Endothelial cell of umbilical vein (primary cell): ENCODE results near the gene DUSP6. TPM values are rescaled to one million over a fixed set of nuclear protein-coding genes. Genes with fewer than 3 reads are reported as not detected.

Experiments
- BruUV-seq: library from RNA; stranded (reverse); fragments of 400-500 nt; replicated peaks from 2 replicates; lab custom pipeline; 2021; lab: Mats Ljungman, UMichigan
- CTCF ChIA-PET: fragments of 300-600, 350-600 bp; sonication (Branson Sonifier 250); formaldehyde crosslinking; loops from one replicate; lab custom pipeline; 2021; ENCODE audit warnings: antibody characterized with exemption, inconsistent platforms; lab: Charles Lee
- POLR2A ChIA-PET: fragments of 300-600, 350-600 bp; sonication (Branson Sonifier 250); formaldehyde crosslinking; loops from one replicate; lab custom pipeline; 2021; ENCODE audit warnings: antibody characterized with exemption, inconsistent platforms; lab: Charles Lee
- DNase-seq: peaks from one replicate; pipeline ENCODE4 v3.0.0-alpha.2; 2011; ENCODE audit warnings: low read depth, low spot score
- FAIRE-seq: peaks from 2 replicates; lab custom pipeline; 2011; peaks lifted over from hg19 to GRCh38; lab: Jason Lieb, UNC
- H2AFZ ChIP-seq: 2 replicates; pipeline ENCODE4 v1.6.0; 2012; ENCODE audit warnings: low read depth, low read length, control low read depth, inconsistent platforms
- H3K27ac ChIP-seq: 2 replicates; pipeline ENCODE4 v1.5.1; 2011; ENCODE audit warnings: low read depth, mild to moderate bottlenecking, control low read depth, low read length, moderate library complexity; ENCODE audit not compliant: insufficient read depth
- H3K27me3 ChIP-seq, 2 experiments: 2 replicates each; pipeline versions ENCODE4 v1.6.0 to v1.6.1; 2011; ENCODE audit warnings: low read length in 2 of 2, mixed read lengths in 1 of 2; ENCODE audit not compliant: control insufficient read depth in 2 of 2, insufficient read depth in 2 of 2
- H3K36me3 ChIP-seq, 2 experiments: 2 replicates in 1 of 2; 3 replicates in 1 of 2; pipeline ENCODE4 v1.5.1; 2011; ENCODE audit warnings: low read length in 2 of 2, mild to moderate bottlenecking in 1 of 2, moderate library complexity in 1 of 2; ENCODE audit not compliant: control insufficient read depth in 2 of 2, insufficient read depth in 2 of 2; ENCODE audit errors: extremely low read depth in 1 of 2
- H3K4me1 ChIP-seq: 3 replicates; pipeline ENCODE4 v1.5.1; 2011; ENCODE audit warnings: mild to moderate bottlenecking, low read length; ENCODE audit not compliant: control insufficient read depth, insufficient read depth; ENCODE audit errors: extremely low read depth
- H3K4me2 ChIP-seq: 2 replicates; pipeline ENCODE4 v1.6.1; 2011; ENCODE audit warnings: low read length, control low read depth, mixed read lengths; ENCODE audit not compliant: insufficient read depth
- H3K4me3 ChIP-seq, 3 experiments: fragments of 200-600 bp in 1 of 3; sonication (generic), shearing (Covaris generic) in 1 of 3; replicated peaks in 1 of 3; 2 replicates each; pipeline ENCODE4 v1.5.1; 2011 to 2016; ENCODE audit warnings: control low read depth in 3 of 3, low read length in 3 of 3, mild to moderate bottlenecking in 2 of 3, inconsistent platforms in 1 of 3, low read depth in 1 of 3, moderate library complexity in 1 of 3; ENCODE audit not compliant: insufficient read depth in 1 of 3
- H3K79me2 ChIP-seq: 2 replicates; pipeline ENCODE4 v1.6.0; 2012; ENCODE audit warnings: low read length, inconsistent platforms; ENCODE audit not compliant: control insufficient read depth, insufficient read depth
- H3K9ac ChIP-seq: replicated peaks from 2 replicates; pipeline ENCODE3; 2011; ENCODE audit warnings: low read length, control low read depth; ENCODE audit not compliant: insufficient read depth; ENCODE audit errors: extremely low read depth
- H3K9me1 ChIP-seq: replicated peaks from 3 replicates; pipeline ENCODE4 v1.6.0; 2011; ENCODE audit warnings: mild to moderate bottlenecking, low read length; ENCODE audit not compliant: control insufficient read depth, insufficient read depth; ENCODE audit errors: extremely low read depth
- H3K9me3 ChIP-seq: replicated peaks from 2 replicates; pipeline ENCODE4 v1.5.1; 2012; ENCODE audit warnings: low read length, inconsistent platforms; ENCODE audit not compliant: control insufficient read depth, insufficient read depth
- H4K20me1 ChIP-seq: replicated peaks from 2 replicates; pipeline ENCODE3; 2011; ENCODE audit warnings: mild to moderate bottlenecking, low read length; ENCODE audit not compliant: control insufficient read depth, insufficient read depth; ENCODE audit errors: extremely low read depth
- CTCF ChIP-seq, 2 donors: IDR thresholded peaks; 1 replicate in 1 of 2; 2 replicates in 1 of 2; pipeline ENCODE4 v1.5.1; 2011; ENCODE audit warnings: low read length in 2 of 2, mild to moderate bottlenecking in 2 of 2, moderate library complexity in 2 of 2, control low read depth in 1 of 2, inconsistent platforms in 1 of 2, low read depth in 1 of 2; ENCODE audit not compliant: insufficient read depth in 1 of 2; ENCODE audit errors: extremely low read depth in 1 of 2
- EZH2 ChIP-seq: IDR thresholded peaks from 2 replicates; pipeline ENCODE4 v1.6.1; 2012; ENCODE audit warnings: borderline replicate concordance, low read depth, mild to moderate bottlenecking, moderate library complexity, low read length, inconsistent platforms; ENCODE audit not compliant: severe bottlenecking
- FOS ChIP-seq: IDR thresholded peaks from 2 replicates; pipeline ENCODE4 v1.6.1; 2011; ENCODE audit warnings: mild to moderate bottlenecking, low read length, moderate library complexity, borderline replicate concordance; ENCODE audit not compliant: insufficient read depth
- GATA2 ChIP-seq: IDR thresholded peaks from 2 replicates; pipeline ENCODE4 v1.7.0; 2011; ENCODE audit warnings: low read depth, mild to moderate bottlenecking, moderate library complexity, mixed read lengths, low read length; ENCODE audit not compliant: insufficient read length, insufficient read depth
- JUN ChIP-seq: IDR thresholded peaks from 2 replicates; pipeline ENCODE4 v1.6.1; 2011; ENCODE audit warnings: borderline replicate concordance, low read depth; ENCODE audit not compliant: insufficient read length, insufficient read depth
- MAX ChIP-seq: IDR thresholded peaks from 2 replicates; pipeline ENCODE4 v1.6.1; 2011; ENCODE audit not compliant: insufficient read depth, insufficient read length
- MYC ChIP-seq: IDR thresholded peaks from one replicate; pipeline ENCODE4 v1.6.1; 2011; ENCODE audit warnings: mild to moderate bottlenecking, low read depth, low read length
- POLR2A ChIP-seq: IDR thresholded peaks from 2 replicates; pipeline ENCODE4 v1.6.1; 2012; ENCODE audit warnings: low read depth, mild to moderate bottlenecking, control low read depth, low read length
- POLR2AphosphoS5 ChIP-seq: IDR thresholded peaks from 2 replicates; pipeline ENCODE4 v1.6.1; 2012; ENCODE audit warnings: low read depth, mild to moderate bottlenecking, control low read depth, low read length, moderate library complexity; ENCODE audit not compliant: insufficient read depth
- dilution Hi-C: fragments of 300-500 bp; cut with MboI; formaldehyde crosslinking; loops from one replicate; pipeline ENCODE4 v1.15.0; 2019; ENCODE audit warnings: low sequenced_read_pairs; ENCODE audit not compliant: extremely low pct_ligation_motif_present
- intact Hi-C: fragments of 100-400 bp; cut with micrococcal nuclease; formaldehyde crosslinking; loops from one replicate; pipeline ENCODE4 v1.10.0; 2022
- polyA plus RNA-seq, 4 experiments: library from polyadenylated mRNA; depleted of rRNA in 3 of 4; stranded (reverse) in 3 of 4; unstranded in 1 of 4; fragments of >200 nt; gene quantifications; 2 replicates each; pipeline versions ENCODE4 v1.2.1 to v1.2.3, GENCODE V29; 2011 to 2012; ENCODE audit warnings: missing spikeins in 1 of 4
- total RNA-seq: library from RNA; stranded (reverse); gene quantifications from 2 replicates; pipeline ENCODE4 v1.2.3, GENCODE V29; 2021

Gene DUSP6
- total and polyA plus RNA-seq, 2 donors (not counting 3 experiments of a cell fraction or from before 2014, with no cell fraction given), result 148 to 149 TPM

- no TSS peak for BruUV-seq
- no peak for DNase-seq
- no peak for FAIRE-seq
- dilution Hi-C loops, result loop anchor here (25.0 kb wide), 1 partner anchor 136 kb away; no protein-coding TSS in a partner anchor
- H3K9me3 ChIP-seq, result no peaks in the 10 kb centered on the region
- H3K9me1 ChIP-seq, result no peaks in the 10 kb centered on the region
- no peak overlapping the region for H3K27ac ChIP-seq
- ChIA-PET POLR2A (interaction anchor here (0.6 kb wide), 1 partner anchor 34 kb away, joined by 3 read pairs; no protein-coding TSS in a partner anchor), CTCF (interaction anchor here (0.7 to 1.1 kb wide), 3 partner anchors 11 to 22 kb away, joined by 3 to 5 read pairs (median 4); no protein-coding TSS in a partner anchor)
- H2AFZ ChIP-seq, result peak overlapping the region; percentile 55
- TF ChIP-seq EZH2 (no peak), GATA2 (peak; percentile 7), POLR2AphosphoS5 (no peak)
- H3K4me1 ChIP-seq, result peaks cover 11% of the 10 kb centered on the region
- no peak overlapping the region for H3K4me2 ChIP-seq
- intact Hi-C loops, result loop anchor here (1.0 kb wide), 1 partner anchor 10 kb away; no protein-coding TSS in a partner anchor
- no peak overlapping the region for H3K4me3 ChIP-seq
- no peaks in the 10 kb centered on the region for H3K36me3 ChIP-seq
- no peaks in the 10 kb centered on the region for H4K20me1 ChIP-seq
- no peak overlapping the region for H3K9ac ChIP-seq
- H3K27me3 ChIP-seq, result no peaks in the 10 kb centered on the region
- H3K79me2 ChIP-seq, result no peaks in the 10 kb centered on the region
Measured at GRCh38 chr12:89326239-89327040, 25.9 kb downstream of the DUSP6 start.

GRCh38 chr12:89325495-89325894, 26.8 kb downstream of the DUSP6 start:
- Histone ChIP-seq H3K27ac (no peak overlapping the region), H3K4me1 (peaks cover 11% of the 10 kb centered on the region), H3K27me3 (no peaks in the 10 kb centered on the region), H3K9me3 (no peaks in the 10 kb centered on the region), H4K20me1 (no peaks in the 10 kb centered on the region), H3K9me1 (no peaks in the 10 kb centered on the region), H3K9ac (no peak overlapping the region), H3K79me2 (no peaks in the 10 kb centered on the region), H3K4me3 (no peak overlapping the region), H3K4me2 (no peak overlapping the region), H3K36me3 (no peaks in the 10 kb centered on the region), H2AFZ (no peak overlapping the region)
- POLR2A ChIA-PET, result no interaction called here
- no TSS peak for BruUV-seq
- intact Hi-C loops, result no loop called here
- TF ChIP-seq CTCF (IDR thresholded peaks at IDR 0.05; ENCODE audit: extremely low read depth in 1 of 2, insufficient read depth in 1 of 2, low read depth in 1 of 2, low read length in 2 of 2) (no peak), EZH2 (no peak), JUN (no peak), MYC (no peak), GATA2 (no peak), MAX (no peak), FOS (no peak), POLR2AphosphoS5 (no peak), POLR2A (no peak)
- CTCF ChIA-PET, result interaction anchor here (1.0 kb wide), 1 partner anchor 10 kb away, joined by 4 read pairs; no protein-coding TSS in a partner anchor
- DNase-seq (no peak), FAIRE-seq (no peak)
- dilution Hi-C loops, result loop anchor here (25.0 kb wide), 1 partner anchor 137 kb away; no protein-coding TSS in a partner anchor
